Right renal cortex interstitium (tissue), 3 donors: ENCODE results near the gene SPATA31A5. TPM values are rescaled to one million over a fixed set of nuclear protein-coding genes. Genes with fewer than 3 reads are reported as not detected.
"Not testable (repeated sequence)": the region's sequence is repeated elsewhere in the genome, so short reads cannot be mapped to it uniquely, and the experiment has no call there.

Source experiments
- DNase-seq, 3 donors: peaks; one replicate each; pipeline ENCODE4 v3.0.0-alpha.2; 2013; ENCODE audit warnings: low read depth in 3 of 3, low spot score in 2 of 3
- polyA plus RNA-seq, 3 donors: library from polyadenylated mRNA; unstranded; fragments of 120-200 nt; gene quantifications; one replicate each; pipeline ENCODE4 v1.2.1, GENCODE V29; 2013; ENCODE audit not compliant: insufficient read length in 3 of 3

Gene SPATA31A5
- not detected for polyA plus RNA-seq

GRCh38 chr9:60914107-60914506 lies at the start of gene SPATA31A5:
Gene SPATA31A5 (plus strand): TSS chr9:60914407. CDS start chr9:60914436, 29 bp downstream.
- not testable (repeated sequence) for DNase-seq

GRCh38 chr9:60962990-60963350 lies 48.8 kb downstream of the SPATA31A5 start:
- not testable (repeated sequence) for DNase-seq

GRCh38 chr9:60966382-60966781 lies 52.2 kb downstream of the SPATA31A5 start:
- not testable (repeated sequence) for DNase-seq
